Fibroblast of the aortic adventitia (primary cell): ENCODE results near the gene KRI1. TPM values are rescaled to one million over a fixed set of nuclear protein-coding genes. Genes with fewer than 3 reads are reported as not detected.
A peak's percentile ranks its signal among the peaks of the same experiment; 100 is the strongest.
"Not testable (repeated sequence)": the region's sequence is repeated elsewhere in the genome, so short reads cannot be mapped to it uniquely, and the experiment has no call there.

Experiments used
- DNase-seq: peaks from one replicate; pipeline ENCODE4 v3.0.0-alpha.2; 2010; ENCODE audit warnings: low read depth
- H3K4me3 ChIP-seq: 2 replicates; pipeline ENCODE4 v1.5.1; 2011; ENCODE audit warnings: low read depth, mild to moderate bottlenecking, control low read depth, low read length, moderate library complexity
- CTCF ChIP-seq: IDR thresholded peaks from 2 replicates; pipeline ENCODE4 v1.5.1; 2011; ENCODE audit warnings: mild to moderate bottlenecking, low read length, control low read depth, inconsistent platforms; ENCODE audit not compliant: insufficient read depth
- total RNA-seq: library from RNA; depleted of rRNA; stranded (reverse); fragments of >200 nt; gene quantifications from 2 replicates; pipeline ENCODE4 v1.2.3, GENCODE V29; 2012; ENCODE audit warnings: low replicate concordance

The KRI1 gene
- total RNA-seq, 1 donor, result 11.1 TPM

GRCh38 chr19:10555610-10555973 is 10.2 kb downstream of the KRI1 start:
- H3K4me3 ChIP-seq, result no peak overlapping the region
- TF ChIP-seq CTCF, result no peak
- DNase-seq, result no peak

GRCh38 chr19:10554760-10555609 is 10.8 kb downstream of the KRI1 start:
- DNase-seq, result no peak
- peak; percentile 8 for TF ChIP-seq CTCF
- no peak overlapping the region for H3K4me3 ChIP-seq

- H3K4me3 ChIP-seq, result no peak overlapping the region
- TF ChIP-seq CTCF, result no peak
- DNase-seq, result no peak
Measured at GRCh38 chr19:10553943-10554381, 11.8 kb downstream of the KRI1 start.

- H3K4me3 ChIP-seq, result no peak overlapping the region
- no peak for TF ChIP-seq CTCF
- DNase-seq, result no peak
Measured at GRCh38 chr19:10553087-10553667, 12.6 kb downstream of the KRI1 start.

GRCh38 chr19:10552510-10553053 is 13.2 kb downstream of the KRI1 start:
- H3K4me3 ChIP-seq, result no peak overlapping the region
- TF ChIP-seq CTCF, result no peak
- DNase-seq, result no peak

- TF ChIP-seq CTCF, result peak; percentile 29
- DNase-seq, result peak; percentile 42
- no peak overlapping the region for H3K4me3 ChIP-seq
Measured at GRCh38 chr19:10551698-10552301, 14.0 kb downstream of the KRI1 start.

GRCh38 chr19:10551006-10551405 is 14.8 kb downstream of the KRI1 start:
- not testable (repeated sequence) for DNase-seq, H3K4me3 ChIP-seq
